ENCODE results near the gene WNT4.

The WNT4 gene

DNA sequence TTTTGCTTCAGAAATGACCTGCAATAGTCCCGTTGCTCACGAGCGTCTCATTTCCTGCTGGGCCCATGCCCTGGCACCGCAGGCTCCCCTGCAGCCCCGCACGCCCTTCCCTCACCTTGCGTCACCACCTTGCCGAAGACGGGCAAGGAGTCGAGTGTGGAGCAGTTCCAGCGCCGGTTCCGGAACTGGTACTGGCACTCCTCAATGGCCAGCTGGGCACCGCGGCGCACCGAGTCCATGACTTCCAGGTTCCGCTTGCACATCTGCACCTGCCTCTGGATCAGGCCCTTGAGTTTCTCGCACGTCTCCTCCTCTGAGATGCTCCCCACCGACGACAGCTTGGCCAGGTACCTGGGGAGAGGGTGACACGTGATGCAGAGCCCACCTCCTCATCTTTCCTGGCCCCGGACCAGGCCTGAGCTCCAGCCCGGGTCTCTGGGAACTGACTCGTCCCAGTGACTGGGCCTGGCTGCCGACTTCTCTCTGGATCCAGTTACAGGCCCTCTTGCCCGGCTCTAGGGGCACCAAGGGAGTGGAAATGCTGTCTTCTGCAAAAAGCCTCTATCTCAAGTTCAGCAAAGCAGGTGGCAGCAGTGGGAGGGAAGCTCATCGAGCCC is 13.3 kb downstream of the WNT4 start:
- no peak for DNase-seq (ENCODE audit: low read depth)

DNA sequence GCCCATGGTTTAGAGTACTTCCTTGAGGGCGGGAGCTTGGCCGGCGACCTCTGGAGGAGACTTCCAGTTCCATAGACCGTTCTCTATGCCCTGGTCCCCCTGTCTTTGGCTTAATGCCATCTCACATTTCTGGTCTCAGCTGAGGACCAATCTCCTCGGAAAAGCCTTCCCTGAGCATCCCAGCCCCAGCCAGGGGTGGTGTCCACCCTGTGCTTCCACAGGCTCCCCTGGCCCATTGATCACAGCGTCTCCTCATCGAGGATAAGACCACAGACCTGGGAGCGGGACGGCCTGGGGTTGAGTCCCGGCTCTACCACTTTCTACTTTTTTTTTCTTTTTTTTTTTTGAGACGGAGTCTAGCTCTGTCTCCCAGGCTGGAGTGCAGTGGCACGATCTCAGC is 14.5 kb downstream of the WNT4 start:
- DNase-seq (ENCODE audit: low read depth), result no peak

DNA sequence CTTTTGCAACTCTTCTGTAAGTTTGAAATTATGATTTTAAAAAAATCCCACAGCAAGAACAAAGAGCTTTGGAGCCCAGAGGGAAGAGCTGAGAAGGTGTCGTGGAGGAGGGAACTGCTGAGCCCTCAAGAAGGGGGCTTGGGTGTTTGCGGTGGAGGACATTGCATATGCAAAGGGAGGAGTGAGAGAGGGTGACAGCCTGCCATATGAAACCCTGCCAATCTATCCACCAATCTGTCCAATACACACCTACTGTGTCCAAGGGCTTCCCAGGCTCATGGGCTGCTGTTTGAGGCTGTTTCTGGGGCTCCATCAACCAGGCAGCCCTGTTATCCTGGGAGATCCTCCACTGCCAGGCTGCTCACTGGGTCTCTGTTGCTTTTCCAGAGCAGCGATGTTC is 15.2 kb downstream of the WNT4 start:
- DNase-seq (ENCODE audit: low read depth), result no peak

DNA sequence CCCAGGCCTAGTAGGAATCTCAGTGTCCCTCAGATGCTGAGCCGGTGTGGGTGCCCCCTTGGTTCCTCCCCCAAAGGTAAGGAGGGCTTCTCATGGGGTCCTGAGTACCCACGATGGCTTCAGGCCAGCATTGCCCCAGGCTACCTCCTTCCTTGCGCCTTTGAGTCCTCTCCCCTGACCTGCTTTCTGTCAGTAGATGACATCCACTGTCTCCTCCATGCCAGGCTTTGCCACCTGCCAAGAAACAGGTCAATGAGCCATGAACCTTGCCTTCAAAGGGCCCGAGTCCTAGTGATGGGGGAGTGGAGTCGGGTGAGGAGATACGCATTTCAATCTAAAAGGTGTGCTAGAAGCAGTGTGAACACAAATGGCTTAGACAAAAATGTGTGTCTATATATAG is 15.6 kb downstream of the WNT4 start:
- no peak for DNase-seq (ENCODE audit: low read depth)

DNA sequence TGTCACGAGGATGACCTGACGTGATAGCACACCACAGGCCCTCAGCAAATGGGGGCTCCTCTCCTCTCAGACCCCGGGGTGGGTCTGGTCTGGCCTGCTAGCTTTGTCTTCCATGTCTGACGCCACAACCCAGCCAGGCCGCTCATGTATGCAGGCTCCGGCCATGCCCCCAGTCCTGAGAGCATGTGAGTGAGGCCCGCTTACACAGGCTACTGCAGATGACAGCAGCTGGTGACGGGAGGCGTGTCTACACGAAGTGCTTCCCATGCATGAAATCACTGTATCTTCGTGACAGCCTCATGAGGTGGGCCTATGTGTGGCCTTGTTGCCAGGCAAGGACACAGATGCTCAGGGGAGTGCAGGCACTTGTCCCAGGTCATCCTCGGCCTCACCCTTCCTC is 16.4 kb downstream of the WNT4 start:
- no peak for DNase-seq (ENCODE audit: low read depth)

DNA sequence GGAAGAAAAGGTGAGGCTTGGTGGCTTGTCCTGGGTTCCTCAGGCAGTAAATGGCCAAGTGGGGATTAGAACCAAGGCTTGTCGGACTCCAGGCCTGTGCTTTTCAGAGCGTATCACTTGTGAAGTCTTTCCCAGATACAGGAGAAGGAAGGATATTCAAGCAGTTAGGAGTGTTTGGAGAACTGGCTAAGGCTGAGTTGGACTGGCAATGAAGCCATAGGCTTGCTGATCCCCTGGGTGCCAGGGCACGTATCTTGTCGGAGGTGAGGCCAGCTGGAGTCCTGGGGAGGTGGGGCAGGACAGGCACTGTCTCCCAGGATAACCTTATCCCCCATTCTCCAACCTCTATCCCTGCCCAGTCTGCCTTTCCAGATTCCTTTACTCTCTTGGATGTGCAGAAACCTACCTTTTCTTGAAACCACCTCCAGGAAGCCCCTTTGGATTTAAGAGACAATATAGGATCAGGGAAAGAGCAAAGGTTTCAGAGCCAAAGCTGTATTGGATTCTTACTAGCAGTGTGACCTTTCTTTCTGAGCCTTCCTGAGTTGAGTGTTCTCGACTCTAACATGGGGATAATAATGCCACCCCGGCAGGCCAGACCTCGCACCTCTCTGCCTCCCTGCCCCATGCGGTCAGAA is 18.2 kb downstream of the WNT4 start:
- DNase-seq (ENCODE audit: low read depth), result no peak

DNA sequence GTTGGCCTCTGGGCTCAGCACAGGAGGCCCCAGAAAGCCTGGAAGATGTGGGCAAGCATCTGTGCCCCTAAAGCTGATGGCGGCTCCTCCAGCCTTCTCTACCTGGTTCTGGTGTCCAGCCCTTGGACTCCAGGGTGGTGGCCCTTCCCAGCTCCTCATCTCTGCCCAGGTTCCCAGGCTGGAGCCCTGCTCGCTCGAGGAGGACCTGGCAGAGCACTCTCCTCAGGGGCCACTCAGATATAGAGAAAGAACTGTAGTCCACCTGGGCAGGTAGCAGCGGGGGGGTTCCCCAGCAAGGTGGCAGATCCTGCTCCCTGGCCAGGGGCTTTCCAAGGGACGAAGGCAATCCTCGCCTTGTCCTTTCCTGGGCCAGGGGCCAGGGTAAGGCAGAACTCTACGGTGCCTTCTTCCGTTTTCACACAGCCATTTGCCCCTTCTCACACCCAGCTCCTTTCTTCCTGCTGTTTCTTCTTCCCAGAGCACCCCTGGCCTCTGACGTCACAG is 18.9 kb downstream of the WNT4 start:
- no peak for DNase-seq (ENCODE audit: low read depth)

DNA sequence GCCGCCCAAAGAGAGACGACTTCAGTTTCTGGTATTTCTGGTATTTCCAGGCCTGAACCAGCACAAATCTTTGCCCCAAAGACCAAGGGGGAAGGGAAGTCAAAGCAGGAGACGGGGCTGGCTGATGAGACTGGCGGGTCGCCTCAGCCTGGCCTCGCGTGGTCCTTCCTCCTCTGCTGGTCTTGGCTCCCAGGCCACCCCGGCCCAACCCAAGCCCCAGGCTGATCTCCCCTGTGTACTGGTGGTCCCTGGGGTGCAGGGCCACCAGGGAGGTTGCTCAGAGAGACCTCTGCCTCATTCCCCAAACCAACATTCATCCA is 19.9 kb downstream of the WNT4 start:
- DNase-seq (ENCODE audit: low read depth), result no peak

DNA sequence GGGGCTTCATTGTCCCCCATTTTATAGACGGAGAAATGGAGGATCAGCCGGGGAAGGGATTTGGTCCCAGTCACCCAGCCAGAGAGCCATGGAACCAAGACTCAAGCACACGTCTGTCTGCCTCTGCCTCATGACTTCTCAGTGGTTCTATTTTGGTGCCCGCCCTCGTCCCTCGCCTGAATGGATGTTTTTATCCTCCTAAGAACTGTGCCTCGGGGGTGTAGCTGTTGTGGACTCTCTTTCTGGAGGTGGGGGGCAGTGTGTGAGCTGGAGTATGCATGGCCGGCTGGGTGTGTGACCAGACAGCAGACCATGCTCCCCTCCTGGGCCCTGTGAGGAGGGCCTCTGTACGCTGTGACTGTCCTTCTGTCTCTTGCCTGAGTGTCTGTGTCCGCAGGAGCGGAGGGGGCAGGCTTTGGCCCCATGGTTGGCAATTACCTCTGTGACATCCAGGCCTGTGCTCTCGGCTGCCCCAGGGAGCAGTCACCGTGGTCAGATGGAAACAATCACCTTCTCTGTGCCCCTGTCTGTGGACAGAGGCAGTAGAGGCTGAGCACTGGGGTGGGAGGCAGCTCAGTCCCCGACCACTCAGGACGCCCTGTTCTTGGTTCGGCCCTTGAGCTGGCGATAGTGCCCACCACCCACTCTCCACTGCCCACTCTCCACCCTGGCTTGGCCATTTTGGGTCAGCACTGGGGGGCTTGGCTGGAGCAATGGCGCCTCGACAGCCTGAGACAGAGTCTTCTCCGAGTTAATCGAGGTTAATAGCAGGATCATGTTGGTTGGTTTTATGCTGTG is 20.4 kb downstream of the WNT4 start:
- no peak for DNase-seq (ENCODE audit: low read depth)

DNA sequence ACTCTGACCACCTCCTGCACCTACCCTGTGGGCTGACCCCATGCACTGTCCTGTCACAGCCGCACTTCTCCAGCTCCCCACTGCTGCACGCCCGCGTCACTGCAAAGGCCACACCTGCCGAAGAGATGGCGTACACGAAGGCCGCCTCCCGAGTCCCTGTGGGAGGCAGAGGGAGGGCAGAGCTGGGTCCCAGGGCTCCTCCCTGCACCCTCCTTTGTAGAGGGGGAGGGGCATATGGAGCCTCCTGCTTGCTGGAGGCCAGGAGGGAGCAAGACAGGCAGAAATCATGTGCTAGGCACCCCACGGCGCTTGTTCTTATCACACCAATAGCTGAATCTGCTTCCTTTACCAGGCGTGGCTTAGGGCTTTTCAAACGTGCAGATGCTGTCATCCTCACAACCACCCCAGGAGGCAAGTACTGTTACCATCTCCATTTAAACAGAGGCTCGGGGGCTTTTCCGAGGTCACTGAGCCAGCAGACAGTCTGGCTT is 21.4 kb downstream of the WNT4 start:
- no peak for DNase-seq (ENCODE audit: low read depth)

DNA sequence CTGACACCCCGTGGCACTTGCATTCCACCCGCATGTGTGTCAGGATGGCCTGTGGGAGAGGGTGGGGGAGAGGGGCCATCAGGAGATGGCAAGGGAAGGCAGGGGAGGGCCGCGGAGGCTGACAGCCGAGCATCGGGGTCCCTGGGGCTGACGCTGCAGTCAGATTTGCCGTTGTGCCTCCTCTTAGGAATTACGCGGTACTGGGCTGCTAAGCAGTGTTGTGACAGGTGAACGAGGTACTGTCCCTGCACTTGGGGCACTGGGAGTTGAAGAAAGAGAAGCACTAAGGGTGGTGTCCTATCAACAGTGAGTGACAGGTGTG is 22.5 kb downstream of the WNT4 start:
- no peak for DNase-seq (ENCODE audit: low read depth)

DNA sequence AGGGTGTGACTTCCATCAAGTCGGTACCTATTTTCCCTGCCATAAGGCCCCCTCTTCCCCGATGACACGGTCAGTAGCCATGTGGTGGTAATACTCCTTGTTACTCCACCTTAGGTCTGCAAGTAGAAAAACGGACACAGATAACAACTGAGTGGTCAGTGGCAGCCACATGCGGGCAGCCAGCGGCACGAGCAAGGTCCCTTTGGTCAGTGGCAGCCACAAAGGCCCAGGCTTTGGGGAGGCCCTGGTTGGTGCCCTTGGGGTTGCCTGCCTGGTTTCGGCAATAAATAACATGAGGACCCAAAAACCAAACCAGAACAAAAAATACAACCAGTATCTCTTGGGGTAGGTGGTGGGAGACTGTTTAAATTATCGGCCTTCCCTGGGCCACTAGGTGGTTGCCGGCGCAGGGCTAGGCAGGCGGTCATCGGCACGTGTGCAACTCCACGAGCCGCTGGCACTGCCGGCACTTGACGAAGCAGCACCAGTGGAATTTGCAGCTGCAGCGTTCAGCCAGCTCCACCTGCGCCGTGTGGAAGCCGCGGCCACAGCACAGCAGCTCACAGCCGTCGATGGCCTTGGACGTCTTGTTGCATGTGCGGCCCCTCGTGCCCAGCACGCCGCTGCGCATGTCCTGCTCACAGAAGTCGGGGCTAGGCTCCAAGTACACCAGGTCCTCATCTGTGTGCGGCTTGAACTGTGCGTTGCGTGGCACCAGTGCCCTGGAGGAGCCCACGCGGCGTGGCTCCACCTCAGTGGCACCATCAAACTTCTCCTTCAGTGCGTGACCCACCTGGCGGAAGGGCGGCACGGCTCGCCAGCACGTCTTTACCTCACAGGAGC is 23.1 kb downstream of the WNT4 start:
- no peak for DNase-seq (ENCODE audit: low read depth)

DNA sequence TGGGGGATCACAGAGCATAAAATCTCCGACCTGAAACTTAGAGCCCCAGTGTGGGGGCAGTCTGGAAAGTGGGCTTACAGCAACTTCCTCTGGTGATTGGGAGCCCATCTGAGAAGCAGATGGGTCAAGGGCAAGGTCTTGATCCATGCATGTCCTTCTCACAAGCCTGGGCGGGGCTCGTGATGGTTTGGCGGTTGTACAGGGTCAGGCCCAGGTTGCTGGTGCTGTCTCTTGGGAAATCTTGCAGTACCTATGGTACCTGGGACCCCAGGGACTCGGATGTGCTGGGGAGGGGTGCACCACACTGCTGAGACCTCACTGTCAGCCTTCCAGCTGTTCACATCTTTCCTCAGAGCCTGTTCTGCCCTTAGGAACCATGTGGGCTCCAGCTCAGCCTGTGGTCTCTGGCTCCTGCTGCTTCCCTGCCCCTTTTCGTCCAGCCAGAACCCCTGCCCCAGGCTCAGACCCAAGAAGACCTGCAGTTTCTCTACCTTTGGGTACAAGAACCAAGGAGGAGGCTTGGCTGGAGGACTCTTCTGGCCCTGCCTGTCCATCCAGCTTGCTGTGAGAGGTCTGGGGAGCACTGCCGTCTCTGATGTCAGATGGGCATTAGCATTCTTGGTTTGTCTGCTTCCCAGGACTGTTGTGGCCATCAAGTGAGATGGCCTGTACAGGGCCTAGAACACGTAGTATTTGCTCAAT is 24.5 kb downstream of the WNT4 start:
- no peak for DNase-seq (ENCODE audit: low read depth)

DNA sequence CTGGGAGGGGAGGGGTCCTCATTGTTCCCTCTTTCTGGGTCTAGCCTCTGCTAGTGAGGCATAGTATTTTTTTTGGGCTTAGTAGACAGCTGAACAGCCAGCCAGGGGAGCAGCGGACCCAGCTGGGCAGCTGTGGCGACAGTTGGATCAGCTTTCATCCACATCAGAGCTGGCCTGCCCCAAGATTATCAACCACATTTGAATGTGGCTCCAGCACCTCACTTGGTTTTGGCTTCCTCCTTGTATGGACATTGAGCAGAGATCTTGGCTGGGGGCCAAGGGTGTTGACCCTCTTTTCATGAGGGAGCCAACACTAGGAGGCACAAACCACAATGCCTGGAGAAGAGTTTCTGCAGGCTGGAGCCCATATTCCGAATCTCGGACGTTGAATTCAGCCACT is 25.0 kb downstream of the WNT4 start:
- no peak for DNase-seq (ENCODE audit: low read depth)

DNA sequence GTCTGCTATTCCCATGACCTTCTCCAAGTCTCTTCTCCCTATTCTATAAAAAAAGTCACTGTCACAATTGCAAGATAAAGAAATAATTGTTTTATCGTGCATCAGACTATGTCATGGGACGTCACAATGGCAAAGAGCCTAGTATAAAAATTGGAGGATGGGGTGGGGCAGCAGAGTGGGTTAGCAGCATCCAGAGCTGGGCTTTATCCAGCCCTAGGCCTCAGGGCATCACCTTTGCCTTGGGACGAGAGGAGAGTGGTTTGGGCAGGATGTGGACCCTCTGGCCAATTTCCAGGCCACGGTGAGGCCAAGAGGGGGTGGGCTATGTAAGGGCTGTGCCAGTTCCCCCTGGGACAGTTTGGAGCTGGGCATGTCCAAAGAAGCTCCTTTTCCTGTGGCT is 25.7 kb downstream of the WNT4 start:
- DNase-seq (ENCODE audit: low read depth), result no peak

DNA sequence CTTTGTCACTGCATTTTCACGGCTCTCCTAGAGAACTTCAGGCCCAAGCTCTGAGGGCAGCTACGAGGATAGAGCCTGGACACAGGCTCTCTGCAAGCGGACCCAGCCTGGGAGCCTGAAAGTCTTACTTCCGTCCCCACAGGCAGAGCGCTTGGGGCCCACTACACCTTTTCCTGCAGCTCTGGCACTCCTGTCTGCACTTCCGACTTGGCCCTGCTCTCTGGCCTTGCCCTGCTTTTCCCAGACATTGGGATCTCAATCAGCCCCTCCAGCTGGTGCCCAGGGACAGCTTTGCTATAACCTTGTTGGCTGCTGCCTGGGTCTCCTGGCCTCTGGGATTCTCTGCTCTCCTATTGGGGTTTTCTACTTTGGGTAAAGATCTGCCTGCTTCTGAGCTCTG is 27.6 kb downstream of the WNT4 start:
- no peak for DNase-seq (ENCODE audit: low read depth)

DNA sequence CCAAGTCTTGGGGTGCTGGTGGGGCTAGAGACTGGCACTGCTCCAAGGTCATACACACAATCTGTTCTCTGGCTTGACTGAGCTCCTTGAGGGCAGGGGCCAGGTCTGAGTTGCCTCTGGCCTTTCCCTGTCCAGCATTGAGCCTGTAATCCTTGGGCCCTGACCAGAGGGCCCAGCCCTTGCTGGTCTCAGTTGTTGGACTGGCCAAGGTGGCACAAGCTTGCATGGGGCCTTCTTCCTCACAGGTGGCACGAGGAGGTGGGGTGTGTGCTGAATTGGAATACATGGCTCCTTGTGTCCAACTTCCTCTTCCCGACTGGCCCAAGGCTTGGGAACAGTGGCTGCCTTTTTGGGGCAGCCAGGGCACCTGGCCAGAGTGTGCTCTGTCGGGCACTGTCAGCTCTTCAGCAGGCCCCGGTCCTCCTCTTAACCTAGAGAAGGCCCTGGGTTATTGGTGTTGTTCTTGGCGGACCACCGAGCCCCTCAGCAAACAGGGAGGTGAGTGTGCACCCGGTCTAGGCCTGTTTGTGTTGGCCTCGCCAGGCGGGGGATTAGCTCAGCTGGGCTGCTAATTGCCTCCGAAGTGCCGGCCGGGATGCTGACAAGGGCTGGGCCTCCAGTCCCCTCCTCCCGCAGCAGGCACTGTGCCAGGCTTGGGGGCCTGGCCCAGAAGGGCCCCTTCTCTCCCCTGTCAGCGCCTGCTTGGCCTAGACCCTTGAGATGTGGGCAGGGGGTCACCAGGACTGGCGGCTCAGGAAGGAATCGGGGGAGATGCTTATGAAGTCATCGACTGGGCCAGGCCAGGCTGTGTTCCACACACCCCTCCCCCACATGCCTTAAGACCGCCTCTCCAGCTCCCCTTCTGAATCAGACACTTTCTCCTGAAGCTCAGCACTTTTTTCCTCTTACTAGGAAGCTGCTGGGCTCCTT is 28.5 kb downstream of the WNT4 start:
- no peak for DNase-seq (ENCODE audit: low read depth)

DNA sequence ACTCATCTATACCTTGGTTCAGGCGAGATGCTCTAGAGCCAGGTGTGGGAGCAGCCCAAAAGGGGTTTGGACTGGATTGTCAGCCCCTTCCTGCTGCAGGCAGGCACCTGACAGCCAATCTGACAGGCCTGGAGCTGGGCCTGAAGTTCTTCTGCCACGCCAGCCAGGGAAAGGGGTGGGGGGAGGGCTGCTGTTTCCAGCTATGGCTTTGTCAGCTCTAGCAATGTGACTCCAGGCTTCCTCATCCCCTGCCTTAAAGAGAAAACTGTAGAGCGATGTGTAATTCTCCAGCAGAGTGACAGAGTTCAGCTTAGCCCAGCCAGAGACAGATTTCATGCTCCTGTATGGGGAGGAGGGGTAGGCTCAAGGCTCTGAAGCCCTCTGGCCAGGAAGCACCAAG is 30.3 kb downstream of the WNT4 start:
- DNase-seq (ENCODE audit: low read depth), result no peak

DNA sequence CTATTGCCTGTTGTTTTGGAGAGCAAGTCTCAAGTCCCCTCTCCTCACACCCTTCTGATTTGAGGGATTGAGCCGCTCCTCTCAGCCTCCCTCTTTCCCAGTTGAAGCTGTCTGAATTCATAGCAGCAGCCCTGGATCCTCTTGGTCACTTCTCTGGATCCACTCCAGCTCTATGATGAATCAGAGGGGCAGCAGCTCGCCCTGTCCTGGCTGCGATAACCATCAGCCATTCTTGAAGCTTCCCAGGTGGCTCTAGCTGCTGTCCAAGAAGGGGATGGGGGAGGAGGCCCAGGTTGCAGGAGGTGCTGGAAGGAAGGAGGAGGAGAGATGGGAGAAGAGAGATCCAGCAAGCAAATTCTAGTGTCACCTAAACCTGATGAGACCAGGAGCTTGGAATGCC is 31.3 kb downstream of the WNT4 start:
- no peak for DNase-seq (ENCODE audit: low read depth)

DNA sequence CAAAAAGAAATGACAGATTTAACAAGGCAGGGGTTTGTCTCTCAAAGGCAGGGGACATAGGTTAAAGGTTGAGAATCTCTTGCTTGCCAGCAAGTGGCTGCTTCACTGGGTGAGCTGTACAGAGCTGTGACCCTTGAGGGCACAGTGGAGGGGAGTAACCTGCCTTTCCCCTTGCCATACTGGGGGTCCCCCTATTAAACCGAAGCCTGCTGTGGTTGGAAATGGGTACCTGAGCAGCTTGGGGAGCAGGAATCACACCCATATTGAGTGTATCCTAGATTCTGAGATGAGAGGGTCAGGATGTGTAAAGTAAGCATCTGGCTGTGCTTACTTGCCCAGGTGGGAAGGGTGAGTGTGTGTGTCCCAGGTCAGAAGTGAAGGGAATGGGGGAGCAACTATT is 31.8 kb downstream of the WNT4 start:
- DNase-seq (ENCODE audit: low read depth), result no peak

DNA sequence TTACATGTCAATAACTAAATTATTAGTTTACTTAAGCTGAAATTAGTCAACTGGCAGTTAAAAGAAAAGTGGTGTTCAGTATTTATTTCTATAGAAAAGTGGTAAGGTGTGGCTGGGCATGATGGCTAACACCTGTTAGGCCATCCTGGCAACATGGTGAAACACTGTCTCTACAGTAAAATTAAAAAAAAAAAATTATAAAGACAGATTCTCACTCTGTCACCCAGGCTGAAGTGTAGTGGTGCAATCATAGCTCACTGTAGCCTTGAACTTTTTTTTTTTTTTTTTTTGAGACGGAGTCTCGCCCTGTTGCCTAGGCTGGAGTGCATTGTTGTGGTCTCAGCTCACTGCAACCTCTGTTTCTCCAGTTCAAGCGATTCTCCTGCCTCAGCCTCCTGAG is 32.9 kb downstream of the WNT4 start:
- no peak for DNase-seq (ENCODE audit: low read depth)

All from stimulated activated CD8-positive, alpha-beta memory T cell treated with anti-CD3 and anti-CD28 coated beads, Interleukin-15, amount 100 ng/mL, for 24 hours (primary cell).